Ovary (tissue), 3 donors: ENCODE data around the gene YWHAH.

Experiments
- POLR2A ChIP-seq: fragments of 450-650 bp; IDR thresholded peaks from one replicate; pipeline ENCODE4 v1.6.1; 2017; ENCODE audit warnings: antibody characterized with exemption, mild to moderate bottlenecking, moderate library complexity
- TF ChIP-seq, protein P1 (sequence below), 3 donors: fragments of 450-650 bp in 2 of 3; fragments of 200-600 bp in 1 of 3; IDR thresholded peaks; one replicate each; pipeline versions ENCODE4 v1.5.1 to v1.8.0; 2016 to 2022; ENCODE audit warnings: antibody characterized with exemption in 3 of 3, mild to moderate bottlenecking in 1 of 3
- donor health status: DM: no; HTN: no; CAD: no.

DNA sequence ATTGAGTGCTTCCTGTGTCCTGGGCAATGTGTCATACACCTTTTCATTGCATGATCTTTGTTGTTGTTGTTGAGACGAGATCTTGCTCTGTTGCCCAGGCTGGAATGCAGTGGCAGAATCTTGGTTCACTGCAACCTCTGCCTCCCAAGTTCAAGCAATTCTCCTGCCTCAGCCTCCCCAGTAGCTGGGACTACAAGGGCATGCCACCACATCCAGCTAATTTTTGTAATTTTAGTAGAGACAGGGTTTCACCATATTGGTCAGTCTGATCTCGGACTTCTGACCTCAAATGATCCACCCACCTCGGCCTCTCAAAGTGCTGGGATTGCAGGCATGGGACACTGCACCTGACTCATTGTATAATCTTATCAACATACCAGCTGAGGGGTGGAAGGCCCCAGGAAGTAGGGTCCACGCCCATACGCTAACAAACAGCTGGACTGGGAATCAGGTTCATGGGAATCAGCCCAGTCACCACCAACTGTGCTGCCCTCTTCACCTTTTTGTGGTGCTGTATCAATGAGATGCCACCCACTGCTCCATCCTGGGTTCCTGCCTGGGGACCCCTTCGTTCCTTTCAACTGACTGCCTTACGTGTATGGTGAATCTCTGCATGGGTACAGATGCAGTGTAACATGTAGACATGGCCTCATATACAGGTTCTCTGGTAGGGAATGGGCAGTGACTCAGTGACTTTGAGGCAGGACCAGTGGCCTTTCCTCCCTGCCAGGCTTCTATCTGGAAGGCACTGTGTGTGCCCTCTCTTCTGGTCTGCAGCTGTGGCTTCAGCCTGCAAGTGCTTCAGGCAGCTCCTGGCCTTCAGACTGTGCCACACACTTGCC is 32.5 kb upstream of the YWHAH start:
- TF ChIP-seq, protein P1, sequence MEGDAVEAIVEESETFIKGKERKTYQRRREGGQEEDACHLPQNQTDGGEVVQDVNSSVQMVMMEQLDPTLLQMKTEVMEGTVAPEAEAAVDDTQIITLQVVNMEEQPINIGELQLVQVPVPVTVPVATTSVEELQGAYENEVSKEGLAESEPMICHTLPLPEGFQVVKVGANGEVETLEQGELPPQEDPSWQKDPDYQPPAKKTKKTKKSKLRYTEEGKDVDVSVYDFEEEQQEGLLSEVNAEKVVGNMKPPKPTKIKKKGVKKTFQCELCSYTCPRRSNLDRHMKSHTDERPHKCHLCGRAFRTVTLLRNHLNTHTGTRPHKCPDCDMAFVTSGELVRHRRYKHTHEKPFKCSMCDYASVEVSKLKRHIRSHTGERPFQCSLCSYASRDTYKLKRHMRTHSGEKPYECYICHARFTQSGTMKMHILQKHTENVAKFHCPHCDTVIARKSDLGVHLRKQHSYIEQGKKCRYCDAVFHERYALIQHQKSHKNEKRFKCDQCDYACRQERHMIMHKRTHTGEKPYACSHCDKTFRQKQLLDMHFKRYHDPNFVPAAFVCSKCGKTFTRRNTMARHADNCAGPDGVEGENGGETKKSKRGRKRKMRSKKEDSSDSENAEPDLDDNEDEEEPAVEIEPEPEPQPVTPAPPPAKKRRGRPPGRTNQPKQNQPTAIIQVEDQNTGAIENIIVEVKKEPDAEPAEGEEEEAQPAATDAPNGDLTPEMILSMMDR (IDR thresholded peaks at IDR 0.05): no peak
- no peak for TF ChIP-seq POLR2A
